NAMALWA (cell line): ENCODE measurements around the gene FBN1.

Source experiments
- DNase-seq: peaks from one replicate; pipeline ENCODE4 v3.0.0-alpha.2; 2015; ENCODE audit warnings: low spot score

FBN1 gene

DNA sequence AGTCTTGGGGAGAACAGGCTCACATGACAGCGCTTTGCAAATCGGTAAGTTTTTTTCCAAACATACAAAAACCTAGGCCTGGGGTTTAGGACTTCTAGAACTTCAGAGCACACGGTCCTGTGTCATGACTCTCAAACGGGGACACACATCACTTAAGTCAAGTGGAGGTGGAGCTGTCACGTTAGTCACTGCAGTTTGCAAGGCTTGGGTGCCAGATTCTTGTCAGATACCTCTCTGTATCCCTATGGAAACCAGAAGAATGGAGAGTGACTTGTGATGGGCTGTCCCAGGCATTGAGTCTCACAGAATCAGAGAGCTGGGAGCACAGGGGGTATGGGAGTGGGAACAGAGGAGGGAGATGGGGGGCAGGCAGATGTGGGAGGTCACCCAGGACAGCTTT is 249.5 kb downstream of the FBN1 start:
- DNase-seq, result no peak

DNA sequence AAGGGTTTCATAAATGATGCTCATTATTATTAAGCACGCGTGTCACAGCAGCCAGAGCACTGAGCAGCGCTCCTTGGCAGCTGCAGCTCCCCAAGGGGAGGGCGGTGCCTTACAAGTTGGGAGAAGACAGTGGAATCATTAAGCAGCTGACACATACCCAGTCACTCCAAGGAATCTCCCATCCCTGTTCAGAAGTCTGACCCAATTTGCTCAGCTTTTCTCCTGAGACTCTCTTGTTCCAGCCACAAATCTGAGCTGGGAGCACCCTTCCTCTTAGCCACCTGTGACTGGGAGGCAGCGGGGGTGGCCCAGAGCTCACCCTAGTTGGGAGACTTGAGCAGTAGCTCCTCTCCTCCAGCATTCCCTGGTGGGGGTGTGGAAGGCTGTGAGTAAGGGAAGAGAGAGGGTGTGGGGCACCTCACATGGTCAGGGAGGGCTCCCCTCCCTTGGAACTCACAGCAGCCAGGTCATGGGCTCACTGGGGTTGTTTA is 249.9 kb downstream of the FBN1 start:
- no peak for DNase-seq

DNA sequence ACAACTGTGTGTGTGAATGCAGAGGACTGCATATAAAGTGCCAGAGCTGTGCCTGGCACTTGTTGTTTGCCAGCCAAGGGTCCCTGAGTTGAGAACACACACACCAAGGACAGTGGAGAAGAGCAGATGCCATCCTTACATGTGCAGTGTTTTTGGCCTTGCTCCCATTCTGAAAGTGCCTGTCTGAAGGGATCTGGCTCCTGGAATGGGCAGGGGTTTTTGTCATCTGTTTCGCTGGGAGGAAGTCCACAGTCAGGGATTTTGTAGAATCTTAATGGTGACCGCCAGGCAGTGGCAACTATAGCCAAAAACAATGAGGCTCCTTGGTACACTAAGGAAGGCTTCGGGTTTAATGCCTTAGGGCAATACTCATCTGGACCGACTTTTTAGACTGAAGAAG is 250.5 kb downstream of the FBN1 start:
- DNase-seq, result no peak

DNA sequence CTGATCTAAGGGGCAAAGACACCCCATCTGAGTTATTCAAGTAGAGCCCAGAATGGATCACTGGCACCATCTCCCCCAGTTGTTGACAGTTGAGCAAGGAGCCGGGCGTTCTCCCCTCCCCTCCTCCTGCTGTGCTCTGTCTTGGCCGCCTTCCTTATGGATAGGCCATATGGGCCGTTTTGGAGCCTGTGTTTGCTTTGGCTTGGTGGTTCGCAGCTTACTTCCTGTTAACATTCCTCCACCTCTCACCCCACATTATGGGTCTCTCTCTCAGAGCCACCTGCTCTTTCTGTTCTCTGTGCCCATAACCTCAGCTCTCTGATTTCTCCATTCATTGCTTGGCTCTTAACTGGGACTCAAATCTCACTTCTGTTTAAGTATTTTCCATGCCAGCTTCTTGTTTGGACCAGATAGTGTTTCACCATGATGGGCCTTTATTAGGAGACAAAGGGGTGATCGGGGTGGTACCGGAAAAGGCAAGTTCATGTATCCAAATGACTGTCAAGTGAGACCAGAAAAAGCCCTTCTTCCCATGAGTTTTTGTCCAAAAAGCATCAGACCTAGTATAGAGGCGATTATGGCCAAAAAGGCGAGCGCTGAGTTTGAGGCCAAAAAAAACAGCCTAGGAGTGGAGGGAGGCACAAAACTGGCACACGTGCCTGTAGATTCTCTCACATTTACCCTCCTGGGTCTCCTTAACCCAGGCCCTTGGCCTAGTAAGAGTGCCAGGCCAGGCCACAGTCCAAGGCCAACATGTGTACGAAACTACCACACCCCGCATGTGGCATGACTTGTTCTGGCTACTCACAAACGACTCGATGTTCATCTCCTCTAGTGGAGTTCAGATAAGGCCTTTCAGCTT is 251.6 kb downstream of the FBN1 start:
- no peak for DNase-seq

DNA sequence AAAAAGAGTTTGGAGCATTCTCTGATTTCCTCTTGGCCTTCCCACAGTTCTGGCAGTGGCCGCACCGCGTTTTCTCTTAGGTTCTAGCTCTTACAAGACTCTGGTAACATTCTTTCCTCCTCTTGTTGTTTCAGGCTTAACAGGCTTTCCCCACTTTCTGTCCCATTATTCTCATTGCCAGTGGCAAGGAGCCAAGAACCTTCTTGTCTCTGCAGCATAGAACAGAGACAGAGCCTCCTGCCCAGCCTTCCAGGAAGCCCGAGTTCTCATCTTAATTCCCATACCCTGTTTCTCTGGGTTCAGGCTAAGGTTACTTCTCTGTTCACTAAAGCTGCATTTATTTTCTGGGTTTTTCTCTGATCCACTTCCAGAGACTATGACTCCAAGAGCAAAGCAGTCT is 253.2 kb downstream of the FBN1 start:
- no peak for DNase-seq

DNA sequence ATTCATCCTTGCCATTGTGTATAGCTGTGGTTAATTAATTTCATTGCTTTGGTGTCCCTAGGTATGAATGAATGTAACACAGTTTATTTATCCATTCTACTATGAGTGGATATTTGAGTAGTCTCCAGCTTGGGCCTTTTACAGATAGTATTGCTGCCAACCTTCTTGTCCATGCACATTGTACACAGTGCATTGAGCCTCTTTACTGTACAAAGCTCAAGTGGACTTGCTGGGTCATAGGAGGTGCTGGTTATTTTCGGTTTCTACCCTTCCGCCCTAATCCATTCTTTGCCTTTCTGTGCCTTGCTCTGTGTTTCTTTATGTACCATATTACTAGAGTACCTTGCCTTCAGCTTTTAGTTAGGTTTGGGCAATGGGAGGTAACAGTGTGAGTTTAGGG is 253.6 kb downstream of the FBN1 start:
- DNase-seq, result no peak

DNA sequence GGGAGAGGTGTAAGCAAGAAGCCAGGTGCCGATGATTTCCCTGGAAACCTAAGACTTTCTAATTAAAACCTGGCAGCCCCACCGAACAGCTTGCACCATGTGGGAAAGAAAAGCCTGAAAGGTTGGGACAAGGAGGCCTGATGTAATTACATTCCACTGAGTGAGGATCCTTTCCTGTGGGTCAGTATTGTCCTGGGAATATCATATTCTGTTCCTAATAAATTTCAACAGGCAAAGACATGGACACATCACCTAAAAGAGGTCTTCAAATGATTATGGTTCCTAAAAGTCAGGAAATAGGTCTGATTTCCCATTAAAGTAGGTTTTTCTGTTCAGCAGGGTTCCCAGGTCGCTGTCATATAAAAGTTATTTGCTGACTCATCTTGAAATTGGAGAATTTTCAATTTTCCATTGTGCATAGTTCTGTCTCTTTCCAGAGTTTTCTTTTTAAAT is 255.8 kb downstream of the FBN1 start:
- no peak for DNase-seq

DNA sequence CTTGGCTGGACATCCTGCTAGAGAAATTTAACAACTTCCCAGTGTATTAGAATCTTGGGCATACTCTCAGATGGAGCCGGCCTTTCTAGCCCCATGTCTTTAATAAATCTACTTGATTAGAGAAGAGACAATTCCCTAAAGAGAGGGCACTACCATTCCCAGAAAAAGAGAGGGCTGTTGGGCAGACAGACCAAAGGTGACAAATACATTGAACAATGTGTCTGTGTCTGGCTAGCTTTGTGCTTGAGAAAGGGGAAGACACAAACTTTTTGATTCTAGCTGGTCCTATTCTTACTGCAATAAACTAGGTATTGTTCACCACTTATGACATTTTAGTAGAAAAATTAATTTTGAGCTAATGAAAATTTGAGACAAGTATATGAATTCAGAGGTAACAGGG is 256.6 kb downstream of the FBN1 start:
- no peak for DNase-seq

DNA sequence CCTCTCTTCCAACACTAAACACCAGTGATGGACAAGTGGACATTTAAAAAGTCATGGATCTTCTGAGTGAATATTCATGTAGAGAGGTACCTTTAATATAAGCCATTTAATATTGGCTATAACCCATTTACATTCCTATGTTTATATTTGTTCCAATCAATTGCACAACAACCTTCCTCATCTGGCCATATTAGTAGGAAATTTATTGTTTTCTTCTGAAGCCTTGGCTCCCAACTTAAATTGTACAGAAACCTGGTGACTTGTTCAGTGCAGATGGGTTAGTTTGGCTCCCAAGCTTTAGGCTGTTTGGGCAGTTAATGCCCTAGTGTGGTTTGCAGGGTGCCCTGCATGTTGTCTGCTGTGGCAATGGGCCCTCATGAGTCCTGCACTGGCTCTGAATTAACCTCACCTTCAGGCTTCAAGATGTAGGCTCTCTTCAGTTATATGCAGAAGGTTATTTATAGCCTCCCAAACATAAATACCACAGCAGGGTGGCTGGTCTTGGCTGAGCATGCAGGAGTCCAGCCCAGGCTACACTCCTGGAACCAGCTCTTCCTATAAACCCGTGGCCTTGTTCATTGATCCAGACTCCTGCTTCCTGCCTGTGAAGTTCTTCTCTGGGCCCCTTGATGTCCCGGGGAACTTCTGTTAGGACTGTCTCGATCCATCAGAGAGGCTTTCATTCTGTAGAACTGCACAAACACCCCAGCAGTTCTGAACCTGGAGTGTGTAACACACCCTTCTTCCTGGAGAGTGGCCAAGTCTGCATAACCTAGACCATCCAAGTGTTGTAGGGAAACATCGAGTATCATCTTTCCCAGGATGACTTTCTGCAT is 257.3 kb downstream of the FBN1 start:
- DNase-seq, result no peak

DNA sequence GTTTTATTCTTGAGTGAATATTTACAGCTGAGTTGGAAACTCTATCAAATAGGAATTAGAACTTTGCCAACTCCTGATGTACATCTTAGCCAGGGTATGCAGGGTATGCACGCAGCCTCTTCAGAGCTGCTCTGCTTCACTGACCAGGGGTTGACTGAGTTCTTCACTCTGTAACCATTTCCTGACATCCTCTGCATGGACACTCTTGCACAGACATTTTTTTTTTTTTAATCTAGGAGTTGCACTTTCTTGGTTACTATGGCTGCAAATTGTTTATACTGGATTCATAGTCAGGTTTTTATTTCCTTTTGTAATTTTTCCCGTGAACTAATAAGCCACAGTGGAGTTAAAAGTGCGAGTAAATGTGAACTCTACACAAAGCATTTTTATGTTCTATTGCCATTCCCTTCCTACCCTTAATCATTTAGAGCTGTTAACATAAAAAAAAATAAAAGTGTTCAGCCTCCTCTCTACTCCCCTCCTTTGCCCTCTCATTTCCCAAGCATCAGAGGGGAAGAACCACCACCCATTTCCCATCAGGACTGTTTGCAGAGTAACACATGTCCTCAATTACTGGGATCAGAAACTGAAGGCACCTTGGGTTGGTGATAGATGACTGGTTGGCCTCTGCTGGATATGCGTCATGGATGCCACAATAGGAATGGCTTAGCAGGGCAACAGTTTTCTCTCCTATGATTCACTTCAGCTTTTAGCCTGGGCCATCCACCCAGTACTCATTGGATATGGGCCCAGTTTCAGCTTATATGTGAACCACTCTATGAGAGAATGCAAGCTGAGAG is 260.3 kb downstream of the FBN1 start:
- DNase-seq, result no peak

DNA sequence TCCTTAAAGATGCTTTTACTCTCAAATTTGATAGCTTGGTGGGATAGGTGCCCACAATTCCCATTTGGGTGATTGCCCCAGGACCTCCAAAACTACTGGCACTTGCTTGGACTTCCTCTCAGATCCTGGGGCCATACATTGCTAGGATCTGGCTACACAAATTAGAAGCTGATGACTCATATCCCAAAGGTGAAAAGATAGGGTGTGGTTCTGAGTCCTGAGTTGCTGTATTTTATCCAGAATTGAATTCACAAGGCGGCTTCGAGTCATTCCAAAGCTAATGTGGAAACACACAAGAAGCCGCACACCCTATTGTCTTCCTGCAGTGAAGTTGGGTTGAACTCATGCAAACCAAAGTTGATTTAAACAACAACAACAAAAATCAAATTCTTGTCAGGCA is 260.9 kb downstream of the FBN1 start:
- no peak for DNase-seq

DNA sequence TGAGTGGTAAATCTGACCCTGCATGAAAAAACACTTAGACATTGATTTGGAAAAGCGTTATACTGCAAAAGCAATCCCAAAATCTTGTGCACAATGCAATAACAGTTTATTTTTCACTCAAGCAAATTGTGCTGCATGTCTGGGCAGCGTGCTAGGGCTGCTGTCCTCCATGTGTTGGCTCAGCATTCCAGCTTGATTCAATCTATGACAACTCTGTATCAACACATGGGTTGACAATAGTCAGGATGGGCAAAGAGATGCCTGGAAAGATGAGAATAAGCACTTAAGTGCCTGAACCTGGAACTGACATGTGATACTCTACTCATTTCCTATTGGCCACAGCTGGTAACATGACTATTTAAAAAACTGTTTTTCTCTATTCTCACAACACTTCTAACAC is 262.5 kb downstream of the FBN1 start:
- DNase-seq, result no peak

DNA sequence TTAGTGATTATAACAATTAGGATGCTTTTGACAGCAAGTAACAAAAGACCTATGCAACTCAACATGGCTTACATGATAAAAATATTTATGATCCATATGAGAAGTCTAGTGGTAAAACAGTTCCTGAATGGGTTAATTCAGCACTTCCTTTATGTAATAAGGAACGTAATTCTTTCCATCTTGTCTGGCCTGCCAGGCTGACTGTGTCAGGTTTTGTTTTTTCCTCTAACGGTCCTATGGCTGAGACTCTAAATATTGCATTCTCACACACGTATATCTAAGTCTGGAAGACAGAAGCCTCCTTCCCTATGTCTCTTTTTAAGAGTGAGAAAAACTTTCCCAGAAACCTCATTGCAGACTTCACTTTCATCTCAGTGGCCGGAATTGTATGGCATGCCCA is 263.6 kb downstream of the FBN1 start:
- DNase-seq, result no peak

DNA sequence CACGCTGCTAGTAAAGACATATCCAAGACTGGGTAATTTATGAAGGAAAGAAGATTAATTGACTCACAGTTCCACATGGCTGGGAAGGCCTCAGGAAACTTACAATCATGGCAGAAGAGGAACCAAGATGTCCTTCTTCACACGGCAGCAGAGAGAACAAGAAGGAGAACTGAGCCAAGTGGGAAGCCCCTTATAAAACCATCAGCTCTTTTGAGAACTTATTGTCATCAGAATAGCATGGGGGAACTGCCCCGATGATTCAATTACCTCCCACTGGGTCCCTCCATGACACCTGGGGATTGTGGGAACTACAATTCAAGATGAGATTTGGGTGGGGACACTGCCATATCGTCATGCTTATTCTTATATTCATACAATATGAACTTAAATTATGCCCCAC is 265.3 kb downstream of the FBN1 start:
- DNase-seq, result no peak

DNA sequence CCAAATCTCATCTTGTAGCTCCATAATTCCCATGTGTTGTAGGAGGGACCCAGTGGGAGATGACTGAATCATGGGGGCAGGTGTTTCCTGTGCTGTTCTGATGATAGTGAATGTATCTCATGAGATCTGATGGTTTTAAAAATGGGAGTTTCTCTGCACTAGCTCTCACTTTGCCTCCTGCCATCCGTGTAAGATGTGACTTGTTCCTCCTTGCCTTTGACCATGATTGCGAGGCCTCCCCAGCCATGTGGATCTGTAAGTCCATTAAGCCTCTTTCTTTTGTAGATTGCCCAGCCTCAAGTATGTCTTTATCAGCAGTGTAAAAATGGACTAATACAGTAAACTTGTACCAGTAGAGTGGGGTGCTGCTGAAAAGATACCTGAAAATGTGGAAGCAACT is 269.7 kb downstream of the FBN1 start:
- no peak for DNase-seq

DNA sequence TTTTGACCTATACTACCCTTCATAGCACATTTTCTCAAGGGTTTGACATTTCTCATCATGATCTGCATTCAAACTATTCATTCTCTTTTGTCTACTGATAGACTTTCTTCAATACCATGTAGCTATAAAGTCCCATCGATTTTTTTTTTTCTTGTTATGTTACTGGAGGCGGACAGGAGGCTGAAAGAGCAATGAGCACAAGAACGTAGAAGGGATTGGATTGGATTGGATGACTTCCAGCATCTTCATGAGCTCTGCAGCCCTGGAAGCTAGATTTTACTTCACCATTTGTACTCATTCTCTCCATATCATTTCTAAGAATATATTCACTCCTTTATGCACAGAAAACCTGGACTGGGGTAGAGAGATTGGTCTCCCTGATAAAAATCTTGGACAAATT is 271.0 kb downstream of the FBN1 start:
- no peak for DNase-seq

DNA sequence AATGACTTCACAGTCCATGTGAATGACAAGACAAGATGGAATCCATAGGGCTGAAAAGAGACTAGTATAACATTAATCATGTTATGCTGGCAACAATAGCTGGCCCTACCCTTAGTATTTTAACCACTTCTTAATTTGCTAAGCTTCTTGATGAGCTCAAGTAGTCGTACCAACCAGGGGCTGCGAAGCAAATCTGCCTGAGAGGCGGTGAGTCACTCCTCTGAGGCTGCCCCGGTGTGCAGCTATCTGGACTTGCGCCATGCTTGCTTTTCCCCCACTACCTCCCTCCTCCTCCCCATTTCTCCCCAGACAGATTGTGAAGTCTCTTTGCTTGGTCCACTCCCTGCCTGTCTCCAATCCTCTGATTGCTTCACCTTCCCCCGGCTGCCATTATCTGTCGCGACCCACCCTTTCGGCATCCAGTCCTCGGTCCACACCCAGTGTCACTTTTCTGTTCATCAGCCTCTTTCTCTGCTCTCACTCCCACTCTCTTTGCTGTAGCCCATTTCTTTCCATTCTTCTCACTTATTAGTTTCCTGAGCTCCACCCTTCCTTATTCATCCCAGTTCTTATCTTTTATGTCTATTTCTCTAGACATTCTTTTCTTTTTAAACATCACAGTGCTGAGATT is 271.6 kb downstream of the FBN1 start:
- no peak for DNase-seq

DNA sequence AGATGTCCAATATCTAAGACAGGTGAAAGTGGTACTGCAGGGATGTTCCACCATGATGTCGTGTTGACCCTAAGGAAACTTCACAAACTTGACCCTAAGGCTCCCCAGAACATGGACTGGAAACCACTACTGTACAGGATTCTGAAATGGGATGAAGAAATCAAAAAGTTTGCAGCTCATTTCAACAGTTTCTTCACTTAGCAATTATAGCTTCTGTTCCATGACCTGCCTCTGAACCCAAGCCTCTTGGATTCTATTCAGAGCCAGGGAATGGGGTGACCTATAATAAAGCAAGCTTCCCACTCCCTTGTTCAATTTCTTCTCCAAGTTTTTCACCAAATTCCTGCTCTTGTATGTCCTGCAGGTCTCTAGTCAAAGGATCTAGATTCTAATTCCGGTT is 273.5 kb downstream of the FBN1 start:
- DNase-seq, result no peak

DNA sequence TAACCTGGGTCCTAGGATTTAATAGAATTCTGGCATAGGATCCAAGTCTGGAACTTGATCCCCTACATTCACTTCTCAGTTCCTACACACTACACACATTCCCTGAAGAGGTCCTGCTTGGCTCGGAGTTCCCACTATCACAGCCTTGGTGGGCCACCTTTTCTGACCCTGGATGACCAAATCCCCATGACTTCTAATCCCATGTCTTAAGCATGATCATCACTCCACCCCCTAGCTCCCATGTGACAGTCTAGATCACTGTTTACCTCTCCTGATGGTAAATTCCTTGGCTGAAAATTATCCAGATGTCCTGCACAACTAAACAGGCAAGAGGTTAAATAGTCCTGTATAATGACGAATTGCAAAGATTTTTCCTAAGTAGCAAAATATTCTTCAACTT is 274.0 kb downstream of the FBN1 start:
- DNase-seq, result no peak

DNA sequence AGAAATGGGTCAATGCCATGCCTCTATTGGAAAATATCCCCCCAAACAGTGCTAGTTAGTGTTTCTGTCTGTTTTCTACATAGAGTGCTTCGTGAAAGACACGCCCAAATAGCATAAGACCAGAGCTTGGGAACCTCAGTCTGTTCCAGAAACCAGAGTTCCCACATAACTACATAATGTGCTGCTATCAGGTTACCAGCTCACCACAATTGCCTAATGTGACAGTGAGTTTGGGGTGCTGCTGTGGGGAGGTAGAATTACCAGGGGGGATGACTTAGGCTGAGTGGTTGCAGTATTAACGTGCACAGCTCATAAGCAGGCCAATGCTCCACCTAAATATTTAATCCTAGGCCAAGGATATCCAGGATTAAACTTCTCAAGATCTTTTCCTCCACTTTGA is 275.0 kb downstream of the FBN1 start:
- no peak for DNase-seq

DNA sequence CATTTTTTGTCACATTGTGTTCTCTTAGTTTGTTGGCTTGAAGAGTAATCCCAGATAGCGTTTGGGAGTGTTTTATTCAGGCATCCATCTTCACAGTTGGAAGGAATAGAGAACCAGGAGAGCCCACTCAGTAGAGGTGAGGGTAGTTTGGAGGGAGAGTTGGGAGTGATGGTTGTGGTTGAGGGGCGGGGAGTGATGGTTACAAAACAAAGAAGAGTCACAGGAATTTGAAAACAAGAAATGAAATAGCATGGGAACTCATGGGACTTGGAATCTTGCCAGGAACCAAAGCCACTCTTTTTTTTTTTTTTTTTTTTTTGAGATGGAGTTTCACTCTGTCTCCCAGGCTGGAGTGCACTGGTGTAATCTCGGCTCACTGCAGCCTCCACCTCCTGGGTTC is 278.0 kb downstream of the FBN1 start:
- no peak for DNase-seq
